ENCODE measurements around the gene CCDC69. TPM values are rescaled to one million over a fixed set of nuclear protein-coding genes. Genes with fewer than 3 reads are reported as not detected.

The CCDC69 gene
- total and polyA plus RNA-seq, 3 donors from 2014 or later: 37.6 to 65.3 (median 40.8) TPM

GRCh38 chr5:151264113-151264512 lies 40.2 kb upstream of the CCDC69 start:
- TF ChIP-seq POLR2A (IDR thresholded peaks at IDR 0.05) (no peak), CTCF (IDR thresholded peaks at IDR 0.05) (no peak)
- H3K36me3 ChIP-seq (ENCODE audit: low read depth, missing control alignments): no peaks in the 10 kb centered on the region
- 76 to 88% methylated on average over 1 of the region's 1 CpG for WGBS, 2 donors
- no peak overlapping the region for H3K27ac ChIP-seq
- DNase-seq: no peak
- intact Hi-C loops (cut with DNase I; ENCODE audit: low total_unique reads): no loop called here
- no peak overlapping the region for H3K4me3 ChIP-seq
- H3K4me1 ChIP-seq: no peaks in the 10 kb centered on the region
- H3K9me3 ChIP-seq: no peaks in the 10 kb centered on the region
- H3K27me3 ChIP-seq: no peaks in the 10 kb centered on the region

DNA sequence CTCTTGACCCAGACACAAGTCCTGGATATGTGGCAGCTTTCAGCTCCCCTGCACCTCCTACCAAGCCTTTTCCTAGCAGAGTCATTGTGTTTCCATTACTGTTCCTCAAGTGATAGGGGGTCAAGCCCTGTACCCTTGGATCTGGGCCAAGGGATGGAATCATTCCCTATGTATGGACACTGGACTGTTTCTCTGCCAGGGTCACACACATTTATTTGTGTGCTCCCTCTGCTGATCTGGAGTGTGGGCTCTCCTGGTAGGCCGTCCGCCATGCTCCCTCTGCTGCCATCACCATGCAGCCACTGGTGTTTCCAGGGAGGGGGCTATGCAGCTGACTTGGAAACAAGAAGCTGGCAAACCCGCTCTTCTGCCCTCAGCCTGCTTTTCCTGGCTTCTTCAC lies 38.6 kb upstream of the CCDC69 start:
- no peak overlapping the region for H3K4me3 ChIP-seq
- no peaks in the 10 kb centered on the region for H3K4me1 ChIP-seq
- no peak overlapping the region for H3K27ac ChIP-seq
- no peaks in the 10 kb centered on the region for H3K36me3 ChIP-seq (ENCODE audit: low read depth, missing control alignments)
- 97% methylated on average over 3 of the region's 3 CpGs for WGBS, 2 donors
- H3K27me3 ChIP-seq: no peaks in the 10 kb centered on the region
- TF ChIP-seq CTCF (IDR thresholded peaks at IDR 0.05) (no peak), POLR2A (IDR thresholded peaks at IDR 0.05) (no peak)
- DNase-seq: no peak
- intact Hi-C loops (cut with DNase I; ENCODE audit: low total_unique reads): no loop called here
- H3K9me3 ChIP-seq: no peaks in the 10 kb centered on the region

DNA sequence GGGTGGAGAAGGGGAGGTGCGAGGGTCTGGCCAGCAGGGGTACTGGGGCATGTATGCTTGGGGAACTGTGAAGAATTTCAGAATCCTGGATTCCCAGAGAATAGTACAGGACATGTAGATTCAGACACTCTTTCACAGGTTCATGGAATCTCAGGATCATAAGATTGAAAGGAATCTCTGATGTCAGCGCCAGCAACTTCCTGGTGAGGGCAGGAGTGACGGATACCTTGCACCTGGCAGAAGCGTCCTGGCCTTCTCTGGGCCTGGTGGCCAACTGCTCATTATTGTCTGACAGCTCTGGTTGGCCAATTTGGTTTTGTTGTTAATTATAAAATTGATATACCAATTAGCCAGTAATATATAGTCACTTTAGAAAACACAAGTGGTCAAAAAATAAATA lies 36.0 kb upstream of the CCDC69 start:
- TF ChIP-seq CTCF (IDR thresholded peaks at IDR 0.05): no peak
- H3K4me1 ChIP-seq: no peaks in the 10 kb centered on the region
- intact Hi-C loops (cut with DNase I; ENCODE audit: low total_unique reads): no loop called here
- H3K36me3 ChIP-seq (ENCODE audit: low read depth, missing control alignments): no peaks in the 10 kb centered on the region
- no peak overlapping the region for H3K4me3 ChIP-seq
- WGBS, 2 donors: 91 to 98% methylated on average over 4 of the region's 4 CpGs
- H3K27ac ChIP-seq: no peak overlapping the region
- H3K27me3 ChIP-seq: no peaks in the 10 kb centered on the region
- H3K9me3 ChIP-seq: no peaks in the 10 kb centered on the region
- DNase-seq: no peak

DNA sequence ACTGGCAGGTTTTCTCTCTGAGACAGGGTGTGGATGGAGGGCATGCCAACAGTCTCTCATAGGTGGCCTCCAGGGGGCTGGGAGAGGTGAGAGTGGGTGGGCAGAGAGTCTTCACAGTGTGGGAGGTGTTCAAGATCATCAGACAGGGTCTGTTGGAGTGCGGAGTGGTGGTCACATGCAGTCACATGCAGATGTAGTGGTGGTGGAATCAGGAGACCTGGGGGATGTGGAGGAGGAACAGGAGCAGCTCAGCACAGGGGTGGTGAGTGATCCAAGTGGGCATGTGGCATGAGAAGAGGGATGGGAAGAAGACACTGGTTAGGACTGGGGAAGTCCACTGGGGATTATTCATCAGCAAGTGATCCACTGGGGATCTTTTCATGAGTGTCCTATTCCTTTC lies 34.9 kb upstream of the CCDC69 start:
- 0 to 40% methylated on average over 1 of the region's 1 CpG for WGBS, 2 donors
- intact Hi-C loops (cut with DNase I; ENCODE audit: low total_unique reads): no loop called here
- H3K36me3 ChIP-seq (ENCODE audit: low read depth, missing control alignments): no peaks in the 10 kb centered on the region

More for the DNA sequence above, 34.9 kb upstream of the CCDC69 start:
- Histone ChIP-seq H3K27ac (no peak overlapping the region), H3K9me3 (no peaks in the 10 kb centered on the region), H3K4me3 (no peak overlapping the region), H3K27me3 (no peaks in the 10 kb centered on the region), H3K4me1 (peaks cover 7% of the 10 kb centered on the region)
- no peak for DNase-seq
- TF ChIP-seq CTCF (IDR thresholded peaks at IDR 0.05) (no peak), POLR2A (IDR thresholded peaks at IDR 0.05) (no peak)
